Lower lobe of right lung (tissue), 2 donors: ENCODE data around the gene CEP170. TPM values are rescaled to one million over a fixed set of nuclear protein-coding genes. Genes with fewer than 3 reads are reported as not detected.
A peak's percentile ranks its signal among the peaks of the same experiment; 100 is the strongest.

Source experiments
- ATAC-seq, 2 donors: fragments of 200-7000 bp; cut with Tn5 transposase; one replicate each; pipeline ENCODE4 v1.9.1; 2020 to 2022; ENCODE audit warnings: mild to moderate bottlenecking in 2 of 2, moderate library complexity in 2 of 2
- DNase-seq: peaks from one replicate; pipeline ENCODE4 v3.0.0-alpha.2; 2020
- H3K27ac ChIP-seq: fragments of 200-600 bp; one replicate; pipeline ENCODE4 v1.8.0; 2022
- H3K27me3 ChIP-seq: fragments of 200-600 bp; one replicate; pipeline ENCODE4 v1.8.0; 2022; ENCODE audit warnings: low read depth
- H3K36me3 ChIP-seq: fragments of 200-600 bp; one replicate; pipeline ENCODE4 v1.8.0; 2022; ENCODE audit warnings: mild to moderate bottlenecking
- H3K4me1 ChIP-seq: fragments of 200-600 bp; one replicate; pipeline ENCODE4 v1.8.0; 2022
- H3K4me3 ChIP-seq: fragments of 200-600 bp; one replicate; pipeline ENCODE4 v1.8.0; 2022; ENCODE audit warnings: mild to moderate bottlenecking
- H3K9me3 ChIP-seq: fragments of 200-600 bp; one replicate; pipeline ENCODE4 v1.8.0; 2022
- intact Hi-C: fragments of 100-400 bp; cut with DNase I; formaldehyde crosslinking; loops from one replicate; pipeline ENCODE4 v1.11.0; 2022
- total RNA-seq: library from RNA; stranded (reverse); fragmentation: NEBNext Ultra II Directional; extraction: Animal tissue kit (Norgen Biotek cat#: 25700); gene quantifications from one replicate; pipeline ENCODE4 v1.2.1, GENCODE V29; 2021
- TF ChIP-seq, protein P1 (sequence below): fragments of 200-600 bp; IDR thresholded peaks from one replicate; pipeline ENCODE4 v1.8.0; 2022; ENCODE audit warnings: antibody characterized with exemption, mild to moderate bottlenecking
- donor health status: DM: no; HTN: yes; CAD: no; lungs with severe emphysema.

Gene CEP170
- total RNA-seq, 1 donor from 2014 or later = 106 TPM

DNA sequence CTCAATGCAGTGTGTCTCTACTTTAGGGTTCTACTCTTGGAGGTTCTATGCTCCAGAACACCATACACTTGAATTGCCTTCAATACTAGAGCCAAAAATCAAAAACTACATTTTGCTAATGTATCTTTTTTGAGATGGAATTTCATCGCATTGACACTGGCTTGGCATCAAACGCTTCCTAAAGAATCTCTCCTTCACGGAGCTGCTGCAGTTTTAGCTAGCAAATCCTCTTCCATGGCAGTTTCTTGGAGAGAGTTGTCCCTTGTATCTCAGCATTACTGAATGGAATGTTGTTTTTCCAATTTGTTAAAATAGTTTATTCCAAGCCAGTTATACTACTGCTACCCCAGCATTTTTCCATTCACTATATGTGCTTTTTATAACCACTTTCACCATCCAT, 18.4 kb upstream of the CEP170 start:
- Histone ChIP-seq H3K9me3 (no peaks in the 10 kb centered on the region), H3K36me3 (peaks cover 71% of the 10 kb centered on the region), H3K27ac (no peak overlapping the region), H3K27me3 (no peaks in the 10 kb centered on the region), H3K4me3 (no peak overlapping the region), H3K4me1 (peaks cover 26% of the 10 kb centered on the region)
- intact Hi-C loops = no loop called here
- DNase-seq (no peak), ATAC-seq (no peak)
- TF ChIP-seq, protein P1, sequence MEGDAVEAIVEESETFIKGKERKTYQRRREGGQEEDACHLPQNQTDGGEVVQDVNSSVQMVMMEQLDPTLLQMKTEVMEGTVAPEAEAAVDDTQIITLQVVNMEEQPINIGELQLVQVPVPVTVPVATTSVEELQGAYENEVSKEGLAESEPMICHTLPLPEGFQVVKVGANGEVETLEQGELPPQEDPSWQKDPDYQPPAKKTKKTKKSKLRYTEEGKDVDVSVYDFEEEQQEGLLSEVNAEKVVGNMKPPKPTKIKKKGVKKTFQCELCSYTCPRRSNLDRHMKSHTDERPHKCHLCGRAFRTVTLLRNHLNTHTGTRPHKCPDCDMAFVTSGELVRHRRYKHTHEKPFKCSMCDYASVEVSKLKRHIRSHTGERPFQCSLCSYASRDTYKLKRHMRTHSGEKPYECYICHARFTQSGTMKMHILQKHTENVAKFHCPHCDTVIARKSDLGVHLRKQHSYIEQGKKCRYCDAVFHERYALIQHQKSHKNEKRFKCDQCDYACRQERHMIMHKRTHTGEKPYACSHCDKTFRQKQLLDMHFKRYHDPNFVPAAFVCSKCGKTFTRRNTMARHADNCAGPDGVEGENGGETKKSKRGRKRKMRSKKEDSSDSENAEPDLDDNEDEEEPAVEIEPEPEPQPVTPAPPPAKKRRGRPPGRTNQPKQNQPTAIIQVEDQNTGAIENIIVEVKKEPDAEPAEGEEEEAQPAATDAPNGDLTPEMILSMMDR = no peak

DNA sequence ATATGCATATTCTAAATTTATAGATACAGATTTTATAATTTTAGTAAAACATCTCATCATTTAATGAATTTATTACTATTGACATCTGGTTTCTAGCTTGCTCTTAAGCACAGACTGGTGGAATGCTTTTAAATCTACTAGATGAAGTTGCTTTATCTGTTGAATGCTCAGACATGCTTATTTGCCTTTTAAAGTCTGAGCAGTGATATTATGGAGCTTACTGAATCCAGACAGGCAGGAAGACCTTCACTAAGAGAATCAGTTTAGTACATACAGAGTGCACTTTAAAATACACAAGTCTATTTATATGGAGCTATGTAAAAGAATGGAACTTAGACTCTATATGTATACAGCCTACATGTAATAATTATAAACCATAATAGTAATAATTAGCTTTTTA, 17.3 kb upstream of the CEP170 start:
- no peaks in the 10 kb centered on the region for H3K27me3 ChIP-seq
- H3K4me3 ChIP-seq = no peak overlapping the region
- no peak overlapping the region for H3K27ac ChIP-seq
- peaks cover 37% of the 10 kb centered on the region for H3K4me1 ChIP-seq
- TF ChIP-seq, protein P1 = no peak
- DNase-seq (no peak), ATAC-seq (no peak)
- H3K9me3 ChIP-seq = no peaks in the 10 kb centered on the region
- intact Hi-C loops = no loop called here
- peaks cover 65% of the 10 kb centered on the region for H3K36me3 ChIP-seq

DNA sequence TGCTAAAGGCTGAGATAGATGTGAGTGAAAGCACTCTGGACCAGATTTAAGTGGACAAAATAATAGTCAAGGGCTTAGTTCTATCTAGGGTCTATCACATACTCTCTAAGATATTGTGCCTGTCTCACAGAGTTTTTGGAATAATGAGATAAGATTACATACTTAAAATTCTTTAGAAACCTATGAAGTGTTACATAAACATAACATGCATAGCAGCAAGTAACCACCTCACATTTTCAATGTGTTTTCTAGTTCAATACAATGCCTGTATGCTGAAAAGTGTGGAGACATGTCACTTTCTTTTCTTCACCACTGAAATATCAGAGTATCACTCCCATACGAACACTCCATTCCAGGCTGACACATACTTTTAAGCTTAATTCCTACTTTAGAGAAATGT, 16.9 kb upstream of the CEP170 start:
- intact Hi-C loops = no loop called here
- H3K27me3 ChIP-seq = no peaks in the 10 kb centered on the region
- no peak overlapping the region for H3K4me3 ChIP-seq
- H3K36me3 ChIP-seq = peaks cover 65% of the 10 kb centered on the region
- no peak for DNase-seq
- H3K9me3 ChIP-seq = no peaks in the 10 kb centered on the region
- ATAC-seq = no peak
- TF ChIP-seq, protein P1 = no peak
- H3K4me1 ChIP-seq = peaks cover 41% of the 10 kb centered on the region
- H3K27ac ChIP-seq = no peak overlapping the region

DNA sequence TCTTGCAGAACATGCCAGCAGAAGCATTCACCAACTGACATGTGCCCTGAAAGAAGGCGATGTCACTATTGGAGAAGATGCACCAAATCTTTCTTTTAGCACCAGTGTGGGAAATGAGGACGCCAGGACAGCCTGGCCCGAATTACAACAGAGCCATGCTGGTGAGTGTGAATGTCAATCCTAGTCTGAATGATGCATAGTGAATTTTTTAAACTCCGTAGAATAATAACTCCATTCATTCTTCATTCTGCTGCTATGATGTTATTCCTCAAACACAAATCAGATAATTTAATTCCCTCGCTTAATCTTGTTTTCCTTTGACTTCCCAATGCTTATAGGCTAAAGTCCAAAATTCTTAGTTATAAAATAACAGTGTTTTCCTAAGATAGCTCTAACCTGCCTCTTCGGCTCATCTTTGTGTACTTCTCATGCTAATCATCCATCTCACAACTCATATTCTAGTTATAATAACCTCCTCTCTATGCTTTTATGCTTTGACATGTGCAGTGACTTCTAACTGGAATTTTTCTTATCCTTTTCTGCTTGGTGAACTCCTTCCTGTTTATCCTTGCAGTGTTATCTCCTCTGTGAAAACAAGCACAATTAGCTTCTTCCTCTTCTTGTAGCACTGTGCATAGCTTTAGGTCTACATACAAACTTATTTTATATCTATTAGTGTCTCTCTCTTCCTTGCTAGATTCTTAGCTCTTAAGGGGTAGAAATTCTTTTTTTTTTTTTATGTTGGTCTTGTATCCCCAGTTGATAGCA, 15.2 kb upstream of the CEP170 start:
- Histone ChIP-seq H3K27ac (peak overlapping the region; percentile 67), H3K4me3 (no peak overlapping the region), H3K9me3 (no peaks in the 10 kb centered on the region), H3K36me3 (peaks cover 48% of the 10 kb centered on the region), H3K4me1 (peaks cover 57% of the 10 kb centered on the region), H3K27me3 (no peaks in the 10 kb centered on the region)
- intact Hi-C loops = no loop called here
- DNase-seq (no peak), ATAC-seq (no peak)
- TF ChIP-seq, protein P1 = no peak

DNA sequence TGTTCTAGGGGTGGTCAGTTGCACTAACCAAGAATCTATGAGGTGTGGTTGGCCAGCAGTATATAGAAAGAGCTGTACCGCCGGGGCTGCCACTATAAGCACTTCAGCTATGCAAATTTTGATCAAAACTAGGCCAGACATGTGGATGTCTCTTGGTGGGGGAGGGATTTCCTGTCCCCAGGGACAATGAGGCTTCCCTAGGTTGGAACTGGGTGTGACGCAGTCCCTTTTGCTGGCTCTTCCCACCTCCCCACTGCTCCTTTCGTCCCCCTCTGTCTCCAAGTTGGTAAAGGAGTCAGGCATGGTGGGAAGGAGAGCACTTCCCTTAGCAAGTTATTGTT, 14.3 kb upstream of the CEP170 start:
- peak overlapping the region; percentile 67 for H3K27ac ChIP-seq
- ATAC-seq = no peak
- peak overlapping the region; percentile 18 for H3K4me3 ChIP-seq
- no peaks in the 10 kb centered on the region for H3K27me3 ChIP-seq
- intact Hi-C loops = no loop called here
- DNase-seq = no peak
- TF ChIP-seq, protein P1 = no peak
- no peaks in the 10 kb centered on the region for H3K9me3 ChIP-seq
- peaks cover 40% of the 10 kb centered on the region for H3K36me3 ChIP-seq
- peaks cover 66% of the 10 kb centered on the region for H3K4me1 ChIP-seq
